ENCODE data around the gene SAMD4B. TPM values are rescaled to one million over a fixed set of nuclear protein-coding genes. Genes with fewer than 3 reads are reported as not detected.

Gene SAMD4B
- total RNA-seq, 1 donor from 2014 or later: 19.2 TPM

DNA sequence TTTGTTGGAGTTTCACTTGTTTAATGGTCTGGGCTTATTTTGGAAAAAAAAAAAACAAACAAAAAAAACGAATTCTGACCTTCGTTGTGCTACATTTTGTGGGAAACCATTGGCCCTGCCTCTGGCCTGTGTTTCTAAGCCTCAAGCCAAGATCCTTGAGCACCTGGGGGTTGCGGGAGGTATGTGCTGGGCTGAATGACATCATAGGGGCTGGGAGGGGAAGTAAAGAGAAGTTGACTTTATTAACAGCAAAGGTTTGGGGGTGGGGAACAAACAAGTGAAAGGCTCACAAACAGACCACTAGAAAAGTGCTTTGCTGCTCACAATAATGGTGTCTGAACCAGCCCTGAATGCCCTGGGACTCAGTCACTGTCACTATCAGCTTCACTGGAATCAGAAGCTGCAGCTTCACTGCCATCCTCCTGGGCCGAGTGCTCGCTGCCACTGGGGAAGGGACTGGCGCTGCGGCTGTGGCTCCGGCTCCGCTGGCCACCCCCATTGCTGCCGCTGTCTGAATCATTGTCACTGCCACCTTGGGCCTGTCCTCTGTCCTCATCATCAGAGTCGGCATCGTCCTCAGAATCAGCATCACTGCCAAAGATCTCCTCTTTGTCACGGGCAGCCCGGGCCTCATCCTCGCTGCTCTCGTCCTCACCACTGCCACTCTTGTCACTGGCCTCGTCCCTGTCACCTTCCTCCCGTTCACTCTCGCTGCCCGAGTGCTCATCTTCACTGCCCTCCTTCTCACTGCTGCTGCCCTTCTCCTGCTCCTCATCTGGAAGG is 43.6 kb downstream of the SAMD4B start:
- Histone ChIP-seq H3K36me3 (ENCODE audit: control insufficient read depth, insufficient read depth, low read length) (peaks cover 43% of the 10 kb centered on the region), H3K4me3 (ENCODE audit: low read depth, low read length) (no peak overlapping the region), H3K27me3 (ENCODE audit: control insufficient read depth, insufficient read depth, low read length) (no peaks in the 10 kb centered on the region)
- DNase-seq (ENCODE audit: low read depth) (no peak), FAIRE-seq (no peak)
- TF ChIP-seq, protein P1, sequence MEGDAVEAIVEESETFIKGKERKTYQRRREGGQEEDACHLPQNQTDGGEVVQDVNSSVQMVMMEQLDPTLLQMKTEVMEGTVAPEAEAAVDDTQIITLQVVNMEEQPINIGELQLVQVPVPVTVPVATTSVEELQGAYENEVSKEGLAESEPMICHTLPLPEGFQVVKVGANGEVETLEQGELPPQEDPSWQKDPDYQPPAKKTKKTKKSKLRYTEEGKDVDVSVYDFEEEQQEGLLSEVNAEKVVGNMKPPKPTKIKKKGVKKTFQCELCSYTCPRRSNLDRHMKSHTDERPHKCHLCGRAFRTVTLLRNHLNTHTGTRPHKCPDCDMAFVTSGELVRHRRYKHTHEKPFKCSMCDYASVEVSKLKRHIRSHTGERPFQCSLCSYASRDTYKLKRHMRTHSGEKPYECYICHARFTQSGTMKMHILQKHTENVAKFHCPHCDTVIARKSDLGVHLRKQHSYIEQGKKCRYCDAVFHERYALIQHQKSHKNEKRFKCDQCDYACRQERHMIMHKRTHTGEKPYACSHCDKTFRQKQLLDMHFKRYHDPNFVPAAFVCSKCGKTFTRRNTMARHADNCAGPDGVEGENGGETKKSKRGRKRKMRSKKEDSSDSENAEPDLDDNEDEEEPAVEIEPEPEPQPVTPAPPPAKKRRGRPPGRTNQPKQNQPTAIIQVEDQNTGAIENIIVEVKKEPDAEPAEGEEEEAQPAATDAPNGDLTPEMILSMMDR (IDR thresholded peaks at IDR 0.05; ENCODE audit: insufficient read depth, low read length, severe bottlenecking): no peak

DNA sequence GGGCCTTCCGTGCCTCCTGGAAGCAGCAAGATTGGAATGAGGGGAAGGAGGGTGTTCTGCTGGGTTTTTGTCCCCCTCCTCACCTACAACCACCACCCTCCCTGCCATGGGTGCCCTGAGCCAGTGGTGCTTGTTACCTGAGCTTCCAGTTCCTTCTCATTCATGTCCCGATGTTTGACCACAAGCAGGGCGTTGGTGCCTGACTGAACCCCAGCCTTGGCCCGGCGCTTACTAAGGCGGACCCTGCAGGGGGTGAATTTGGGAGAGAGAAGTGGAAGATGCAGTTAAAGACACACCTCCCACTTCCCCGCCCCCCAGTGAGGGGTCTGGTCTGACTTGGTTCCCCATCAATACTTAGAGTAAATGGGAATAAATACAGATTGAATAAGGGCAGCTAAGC is 44.3 kb downstream of the SAMD4B start:
- no peak overlapping the region for H3K4me3 ChIP-seq (ENCODE audit: low read depth, low read length)
- no peak for DNase-seq (ENCODE audit: low read depth)
- peaks cover 41% of the 10 kb centered on the region for H3K36me3 ChIP-seq (ENCODE audit: control insufficient read depth, insufficient read depth, low read length)
- FAIRE-seq: no peak
- no peaks in the 10 kb centered on the region for H3K27me3 ChIP-seq (ENCODE audit: control insufficient read depth, insufficient read depth, low read length)
- TF ChIP-seq, protein P1 (IDR thresholded peaks at IDR 0.05; ENCODE audit: insufficient read depth, low read length, severe bottlenecking): no peak

DNA sequence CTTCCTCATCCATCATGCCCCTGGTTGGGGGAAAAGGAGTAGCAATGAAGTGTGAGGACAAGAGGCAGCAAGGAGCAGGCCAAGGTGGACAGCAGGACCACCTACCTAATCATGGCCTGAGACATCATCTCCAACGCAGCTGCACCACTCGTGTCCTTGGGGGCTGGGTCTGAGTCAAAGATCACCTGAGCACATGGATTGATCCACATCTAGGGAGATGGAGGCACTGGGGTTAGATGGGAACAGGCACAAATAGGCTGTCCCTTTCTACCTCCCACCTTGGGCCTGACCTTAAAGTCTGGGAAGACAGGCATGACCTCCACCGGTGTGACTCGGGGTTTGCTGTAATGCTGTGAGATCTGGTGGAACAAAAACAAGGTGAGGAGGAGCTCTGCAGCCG is 46.4 kb downstream of the SAMD4B start:
- TF ChIP-seq, protein P1 (IDR thresholded peaks at IDR 0.05; ENCODE audit: insufficient read depth, low read length, severe bottlenecking): no peak
- no peaks in the 10 kb centered on the region for H3K27me3 ChIP-seq (ENCODE audit: control insufficient read depth, insufficient read depth, low read length)
- peaks cover 35% of the 10 kb centered on the region for H3K36me3 ChIP-seq (ENCODE audit: control insufficient read depth, insufficient read depth, low read length)
- FAIRE-seq: peak; percentile 7
- H3K4me3 ChIP-seq (ENCODE audit: low read depth, low read length): no peak overlapping the region
- DNase-seq (ENCODE audit: low read depth): no peak

DNA sequence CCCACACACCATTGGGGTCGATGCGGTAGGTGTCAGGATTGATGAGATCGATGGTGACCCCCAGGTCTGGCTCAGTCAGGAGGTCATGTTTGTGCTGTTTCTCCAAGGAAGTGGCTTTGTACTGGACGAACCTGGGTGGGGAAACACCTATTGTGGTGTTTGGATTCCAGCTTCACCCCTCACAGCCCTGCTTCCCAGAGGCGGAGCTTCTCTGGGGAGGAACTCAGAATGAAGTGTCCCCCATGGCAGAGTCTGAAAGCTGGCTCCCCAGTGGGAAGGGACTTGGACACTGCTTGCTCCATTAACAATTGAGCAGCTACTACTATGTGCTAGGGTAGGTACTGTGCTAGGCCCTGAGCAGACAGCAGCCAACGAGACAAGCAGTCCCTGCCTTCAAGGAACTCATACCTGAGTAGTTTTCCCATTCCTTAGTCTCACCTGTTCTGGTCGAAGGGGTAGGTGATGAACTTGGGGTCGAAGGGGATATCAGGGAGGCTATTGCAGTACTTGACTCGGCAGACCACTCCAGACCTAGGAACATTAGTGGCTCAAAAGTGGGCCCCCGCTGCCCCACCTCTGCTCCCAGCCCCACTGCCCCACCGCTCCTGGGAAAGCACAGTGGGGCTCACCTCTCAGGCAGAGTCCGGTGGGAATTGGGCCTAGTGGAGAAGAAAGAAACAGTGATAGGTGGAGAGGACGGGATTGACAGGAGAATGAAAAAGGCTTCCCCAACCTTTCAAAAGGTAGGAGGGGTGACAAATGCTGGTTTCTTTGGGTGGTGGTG is 47.6 kb downstream of the SAMD4B start:
- TF ChIP-seq, protein P1 (IDR thresholded peaks at IDR 0.05; ENCODE audit: insufficient read depth, low read length, severe bottlenecking): no peak
- no peak for FAIRE-seq
- peak overlapping the region; percentile 81 for H3K4me3 ChIP-seq (ENCODE audit: low read depth, low read length)
- no peaks in the 10 kb centered on the region for H3K27me3 ChIP-seq (ENCODE audit: control insufficient read depth, insufficient read depth, low read length)
- no peak for DNase-seq (ENCODE audit: low read depth)
- peaks cover 33% of the 10 kb centered on the region for H3K36me3 ChIP-seq (ENCODE audit: control insufficient read depth, insufficient read depth, low read length)

DNA sequence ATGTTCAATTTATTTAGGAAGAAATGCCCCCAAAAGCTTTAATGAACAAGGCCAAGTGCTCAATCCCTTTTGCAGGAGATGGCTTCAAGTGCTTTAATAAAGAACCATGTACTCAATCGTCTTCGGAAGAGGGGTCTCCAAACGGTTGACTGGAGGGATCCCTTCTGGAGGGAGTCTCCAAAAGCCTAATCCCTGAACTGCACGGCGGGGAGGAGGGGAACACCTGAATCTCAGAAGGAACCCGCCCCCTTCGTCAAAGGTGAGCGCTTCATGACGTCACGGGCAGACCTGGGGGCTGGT is 48.2 kb downstream of the SAMD4B start:
- FAIRE-seq (no peak), DNase-seq (ENCODE audit: low read depth) (peak; percentile 72)
- Histone ChIP-seq H3K27me3 (ENCODE audit: control insufficient read depth, insufficient read depth, low read length) (no peaks in the 10 kb centered on the region), H3K36me3 (ENCODE audit: control insufficient read depth, insufficient read depth, low read length) (peaks cover 32% of the 10 kb centered on the region), H3K4me3 (ENCODE audit: low read depth, low read length) (peak overlapping the region; percentile 81)
- TF ChIP-seq, protein P1 (IDR thresholded peaks at IDR 0.05; ENCODE audit: insufficient read depth, low read length, severe bottlenecking): no peak

Data from bronchial epithelial cell (primary cell).